ENCODE data around the gene SOHLH1. TPM values are rescaled to one million over a fixed set of nuclear protein-coding genes. Genes with fewer than 3 reads are reported as not detected.

SOHLH1 gene
- polyA plus RNA-seq, 3 donors from 2014 or later = not detected

- H3K9me3 Mint-ChIP-seq = no peaks in the 10 kb centered on the region
- no peaks in the 10 kb centered on the region for H3K36me3 Mint-ChIP-seq
- no peak overlapping the region for H3K4me3 Mint-ChIP-seq
- peaks cover 0 to 2% (median 0%) of the 10 kb centered on the region in 3 donors for H3K27me3 Mint-ChIP-seq (ENCODE audit: low read depth in 3 of 3)
- H3K27ac Mint-ChIP-seq = no peak overlapping the region
- DNase-seq = no peak
- no peaks in the 10 kb centered on the region for H3K4me1 Mint-ChIP-seq
Observed at GRCh38 chr9:135693265-135693664, 6.0 kb downstream of the SOHLH1 start.

- H3K27ac Mint-ChIP-seq = no peak overlapping the region
- DNase-seq = no peak
- no peaks in the 10 kb centered on the region for H3K36me3 Mint-ChIP-seq
- peaks cover 0 to 2% (median 0%) of the 10 kb centered on the region in 3 donors for H3K27me3 Mint-ChIP-seq (ENCODE audit: low read depth in 3 of 3)
- H3K4me3 Mint-ChIP-seq = no peak overlapping the region
- no peaks in the 10 kb centered on the region for H3K4me1 Mint-ChIP-seq
- no peaks in the 10 kb centered on the region for H3K9me3 Mint-ChIP-seq
Observed at GRCh38 chr9:135692410-135692809, 6.9 kb downstream of the SOHLH1 start.

- H3K27me3 Mint-ChIP-seq (ENCODE audit: low read depth in 3 of 3) = peaks cover 0 to 2% (median 0%) of the 10 kb centered on the region in 3 donors
- H3K36me3 Mint-ChIP-seq = no peaks in the 10 kb centered on the region
- H3K4me3 Mint-ChIP-seq = no peak overlapping the region
- H3K9me3 Mint-ChIP-seq = no peaks in the 10 kb centered on the region
- DNase-seq = no peak
- no peaks in the 10 kb centered on the region for H3K4me1 Mint-ChIP-seq
- H3K27ac Mint-ChIP-seq = no peak overlapping the region
Observed at GRCh38 chr9:135690836-135691570, 8.3 kb downstream of the SOHLH1 start.

- H3K36me3 Mint-ChIP-seq = no peaks in the 10 kb centered on the region
- DNase-seq = no peak
- H3K27me3 Mint-ChIP-seq (ENCODE audit: low read depth in 3 of 3) = peaks cover 0 to under 1% (median 0%) of the 10 kb centered on the region in 3 donors
- no peak overlapping the region for H3K27ac Mint-ChIP-seq
- no peaks in the 10 kb centered on the region for H3K4me1 Mint-ChIP-seq
- H3K9me3 Mint-ChIP-seq = no peaks in the 10 kb centered on the region
- H3K4me3 Mint-ChIP-seq = peak overlapping the region in 1 of 5 donors; percentile 9
Observed at GRCh38 chr9:135689011-135689410, 10.3 kb downstream of the SOHLH1 start.

GRCh38 chr9:135687216-135687615 is 12.1 kb downstream of the SOHLH1 start:
- H3K36me3 Mint-ChIP-seq = no peaks in the 10 kb centered on the region
- no peaks in the 10 kb centered on the region for H3K9me3 Mint-ChIP-seq
- H3K27ac Mint-ChIP-seq = no peak overlapping the region
- H3K4me1 Mint-ChIP-seq = no peaks in the 10 kb centered on the region
- H3K27me3 Mint-ChIP-seq (ENCODE audit: low read depth in 3 of 3) = no peaks in the 10 kb centered on the region
- DNase-seq = no peak
- H3K4me3 Mint-ChIP-seq = no peak overlapping the region

- Mint-ChIP-seq H3K4me1 (no peaks in the 10 kb centered on the region), H3K36me3 (no peaks in the 10 kb centered on the region), H3K27ac (no peak overlapping the region), H3K9me3 (no peaks in the 10 kb centered on the region), H3K4me3 (no peak overlapping the region), H3K27me3 (ENCODE audit: low read depth in 3 of 3) (no peaks in the 10 kb centered on the region)
- no peak for DNase-seq
Observed at GRCh38 chr9:135684691-135685090, 14.6 kb downstream of the SOHLH1 start.

GRCh38 chr9:135683401-135684034 is 15.8 kb downstream of the SOHLH1 start:
- DNase-seq = no peak
- Mint-ChIP-seq H3K27me3 (ENCODE audit: low read depth in 3 of 3) (no peaks in the 10 kb centered on the region), H3K27ac (no peak overlapping the region), H3K9me3 (no peaks in the 10 kb centered on the region), H3K4me3 (no peak overlapping the region), H3K36me3 (no peaks in the 10 kb centered on the region), H3K4me1 (no peaks in the 10 kb centered on the region)

- Mint-ChIP-seq H3K9me3 (no peaks in the 10 kb centered on the region), H3K4me1 (no peaks in the 10 kb centered on the region), H3K4me3 (no peak overlapping the region), H3K27me3 (ENCODE audit: low read depth in 3 of 3) (no peaks in the 10 kb centered on the region), H3K27ac (no peak overlapping the region), H3K36me3 (no peaks in the 10 kb centered on the region)
- DNase-seq = no peak
Observed at GRCh38 chr9:135681161-135681560, 18.1 kb downstream of the SOHLH1 start.

GRCh38 chr9:135680056-135680455 is 19.2 kb downstream of the SOHLH1 start:
- H3K9me3 Mint-ChIP-seq = no peaks in the 10 kb centered on the region
- DNase-seq = no peak
- peak overlapping the region in 1 of 6 donors; percentile 58 for H3K27ac Mint-ChIP-seq
- no peak overlapping the region for H3K4me3 Mint-ChIP-seq
- no peaks in the 10 kb centered on the region for H3K4me1 Mint-ChIP-seq
- H3K27me3 Mint-ChIP-seq (ENCODE audit: low read depth in 3 of 3) = no peaks in the 10 kb centered on the region
- no peaks in the 10 kb centered on the region for H3K36me3 Mint-ChIP-seq

- H3K36me3 Mint-ChIP-seq = no peaks in the 10 kb centered on the region
- H3K27ac Mint-ChIP-seq = no peak overlapping the region
- H3K4me1 Mint-ChIP-seq = no peaks in the 10 kb centered on the region
- H3K27me3 Mint-ChIP-seq (ENCODE audit: low read depth in 3 of 3) = no peaks in the 10 kb centered on the region
- no peak overlapping the region for H3K4me3 Mint-ChIP-seq
- H3K9me3 Mint-ChIP-seq = no peaks in the 10 kb centered on the region
- DNase-seq = no peak
Observed at GRCh38 chr9:135678236-135679017, 20.9 kb downstream of the SOHLH1 start.

- Mint-ChIP-seq H3K27me3 (ENCODE audit: low read depth in 3 of 3) (no peaks in the 10 kb centered on the region), H3K4me1 (no peaks in the 10 kb centered on the region), H3K9me3 (no peaks in the 10 kb centered on the region), H3K27ac (no peak overlapping the region), H3K4me3 (no peak overlapping the region), H3K36me3 (no peaks in the 10 kb centered on the region)
- no peak for DNase-seq
Observed at GRCh38 chr9:135677641-135678168, 21.6 kb downstream of the SOHLH1 start.

GRCh38 chr9:135676891-135677290 is 22.4 kb downstream of the SOHLH1 start:
- Mint-ChIP-seq H3K9me3 (no peaks in the 10 kb centered on the region), H3K36me3 (no peaks in the 10 kb centered on the region), H3K27ac (no peak overlapping the region), H3K27me3 (ENCODE audit: low read depth in 3 of 3) (peaks cover 0 to 2% (median 0%) of the 10 kb centered on the region in 3 donors), H3K4me3 (no peak overlapping the region), H3K4me1 (no peaks in the 10 kb centered on the region)
- DNase-seq = no peak

- Mint-ChIP-seq H3K4me1 (no peaks in the 10 kb centered on the region), H3K9me3 (no peaks in the 10 kb centered on the region), H3K27me3 (ENCODE audit: low read depth in 3 of 3) (peaks cover 0 to 2% (median 0%) of the 10 kb centered on the region in 3 donors), H3K36me3 (no peaks in the 10 kb centered on the region), H3K4me3 (no peak overlapping the region), H3K27ac (no peak overlapping the region)
- DNase-seq = no peak
Observed at GRCh38 chr9:135674977-135675376, 24.3 kb downstream of the SOHLH1 start.

GRCh38 chr9:135673941-135674340 is 25.3 kb downstream of the SOHLH1 start:
- no peak overlapping the region for H3K27ac Mint-ChIP-seq
- no peak overlapping the region for H3K4me3 Mint-ChIP-seq
- H3K27me3 Mint-ChIP-seq (ENCODE audit: low read depth in 3 of 3) = peaks cover 0 to 2% (median 1%) of the 10 kb centered on the region in 3 donors
- DNase-seq = no peak
- H3K9me3 Mint-ChIP-seq = no peaks in the 10 kb centered on the region
- no peaks in the 10 kb centered on the region for H3K4me1 Mint-ChIP-seq
- H3K36me3 Mint-ChIP-seq = no peaks in the 10 kb centered on the region
